Calu3 (cell line): ENCODE results near the gene BRIP1. TPM values are rescaled to one million over a fixed set of nuclear protein-coding genes. Genes with fewer than 3 reads are reported as not detected.
"Not testable (repeated sequence)": the region's sequence is repeated elsewhere in the genome, so short reads cannot be mapped to it uniquely, and the experiment has no call there.

Experiments used
- BruUV-seq: library from RNA; stranded (reverse); fragments of 400-500 nt; replicated peaks from 2 replicates; lab custom pipeline; 2021; lab: Mats Ljungman, UMichigan
- CTCF ChIA-PET: fragments of 300-600 bp; sonication (Branson Sonifier 250); formaldehyde crosslinking; loops from one replicate; lab custom pipeline; 2022; ENCODE audit warnings: antibody characterized with exemption; lab: Charles Lee
- DNase-seq: peaks from one replicate; pipeline ENCODE4 v3.0.0; 2022
- H3K27ac Mint-ChIP-seq: one replicate; pipeline ENCODE4 v1.8.0; 2022; ENCODE audit warnings: mixed read lengths; ENCODE audit not compliant: unreplicated experiment
- H3K27me3 Mint-ChIP-seq: one replicate; pipeline ENCODE4 v1.8.0; 2022; ENCODE audit warnings: mixed read lengths; ENCODE audit not compliant: unreplicated experiment
- H3K36me3 Mint-ChIP-seq: one replicate; pipeline ENCODE4 v1.8.0; 2022; ENCODE audit warnings: mild to moderate bottlenecking, moderate library complexity, mixed read lengths; ENCODE audit not compliant: insufficient read depth, unreplicated experiment
- H3K4me1 Mint-ChIP-seq: one replicate; pipeline ENCODE4 v1.8.0; 2022; ENCODE audit warnings: mild to moderate bottlenecking, low read depth, mixed read lengths; ENCODE audit not compliant: unreplicated experiment
- H3K4me3 Mint-ChIP-seq: one replicate; pipeline ENCODE4 v1.8.0; 2022; ENCODE audit warnings: mild to moderate bottlenecking, low read depth, moderate library complexity, mixed read lengths; ENCODE audit not compliant: unreplicated experiment
- H3K9me3 Mint-ChIP-seq: one replicate; pipeline ENCODE4 v1.8.0; 2022; ENCODE audit warnings: low read depth, mixed read lengths; ENCODE audit not compliant: unreplicated experiment
- intact Hi-C: fragments of 100-400 bp; cut with micrococcal nuclease; formaldehyde crosslinking; loops from one replicate; pipeline ENCODE4 v1.10.0; 2022; ENCODE audit not compliant: unreplicated experiment
- total RNA-seq: library from RNA; stranded (reverse); gene quantifications from 2 replicates; pipeline ENCODE4 v1.2.3, GENCODE V29; 2022
- TF ChIP-seq, protein P1 (sequence below): fragments of 200-600 bp; IDR thresholded peaks from one replicate; pipeline ENCODE4 v1.8.0; 2022; ENCODE audit warnings: antibody characterized with exemption; ENCODE audit not compliant: unreplicated experiment

BRIP1 gene
- total RNA-seq, 1 experiment from 2014 or later = 12.3 TPM

DNA sequence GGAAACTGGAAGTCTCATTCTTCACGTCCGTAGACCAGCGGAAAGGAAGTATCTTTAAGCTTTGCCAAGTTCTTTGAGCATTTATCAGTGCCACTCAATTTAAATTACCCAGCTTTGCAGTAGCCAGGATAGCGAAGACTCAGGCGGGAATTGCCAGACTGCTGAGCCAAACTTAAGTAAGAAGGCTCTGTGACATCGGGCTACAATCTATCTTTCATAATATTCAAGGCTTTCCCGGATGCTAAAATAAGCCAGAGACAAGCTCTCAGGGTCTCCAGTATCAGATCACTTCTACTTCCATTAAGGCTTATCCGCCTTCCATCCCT is 436 bp upstream of the BRIP1 start:
- peak overlapping the region; percentile 88 for H3K27ac Mint-ChIP-seq
- no TSS peak for BruUV-seq
- H3K36me3 Mint-ChIP-seq = peaks cover 21% of the 10 kb centered on the region
- intact Hi-C loops = no loop called here
- no peaks in the 10 kb centered on the region for H3K9me3 Mint-ChIP-seq
- no peak for DNase-seq
- H3K27me3 Mint-ChIP-seq = no peaks in the 10 kb centered on the region
- CTCF ChIA-PET = interaction anchor here (0.6 to 2.3 kb wide), 2 partner anchors 22 to 246 kb away, joined by 4 to 25 read pairs; no protein-coding TSS in a partner anchor
- TF ChIP-seq, protein P1, sequence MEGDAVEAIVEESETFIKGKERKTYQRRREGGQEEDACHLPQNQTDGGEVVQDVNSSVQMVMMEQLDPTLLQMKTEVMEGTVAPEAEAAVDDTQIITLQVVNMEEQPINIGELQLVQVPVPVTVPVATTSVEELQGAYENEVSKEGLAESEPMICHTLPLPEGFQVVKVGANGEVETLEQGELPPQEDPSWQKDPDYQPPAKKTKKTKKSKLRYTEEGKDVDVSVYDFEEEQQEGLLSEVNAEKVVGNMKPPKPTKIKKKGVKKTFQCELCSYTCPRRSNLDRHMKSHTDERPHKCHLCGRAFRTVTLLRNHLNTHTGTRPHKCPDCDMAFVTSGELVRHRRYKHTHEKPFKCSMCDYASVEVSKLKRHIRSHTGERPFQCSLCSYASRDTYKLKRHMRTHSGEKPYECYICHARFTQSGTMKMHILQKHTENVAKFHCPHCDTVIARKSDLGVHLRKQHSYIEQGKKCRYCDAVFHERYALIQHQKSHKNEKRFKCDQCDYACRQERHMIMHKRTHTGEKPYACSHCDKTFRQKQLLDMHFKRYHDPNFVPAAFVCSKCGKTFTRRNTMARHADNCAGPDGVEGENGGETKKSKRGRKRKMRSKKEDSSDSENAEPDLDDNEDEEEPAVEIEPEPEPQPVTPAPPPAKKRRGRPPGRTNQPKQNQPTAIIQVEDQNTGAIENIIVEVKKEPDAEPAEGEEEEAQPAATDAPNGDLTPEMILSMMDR = no peak
- peaks cover 9% of the 10 kb centered on the region for H3K4me1 Mint-ChIP-seq
- peak overlapping the region; percentile 83 for H3K4me3 Mint-ChIP-seq

DNA sequence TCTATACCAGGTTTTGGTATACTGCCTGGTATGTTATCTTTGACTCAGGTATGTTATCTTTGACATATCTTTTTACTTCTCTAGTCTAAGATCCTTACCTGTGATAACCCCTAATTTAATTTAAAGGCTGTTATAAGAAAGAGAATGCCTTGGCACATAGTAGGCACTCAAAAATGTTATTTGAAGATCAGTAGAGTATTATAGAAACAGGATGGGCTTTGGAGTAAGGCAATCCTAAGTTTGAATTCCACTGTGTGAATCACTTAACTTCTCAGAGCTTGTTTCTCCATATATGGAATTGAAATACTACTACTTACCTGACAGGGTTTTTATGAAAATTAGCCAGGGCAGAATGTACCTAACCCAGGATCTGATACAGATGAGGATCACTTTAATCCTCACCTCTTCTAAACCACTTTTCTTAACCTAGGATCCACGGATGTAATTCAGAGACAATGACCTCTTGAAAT is 1.2 kb downstream of the BRIP1 start:
- no TSS peak for BruUV-seq
- DNase-seq = no peak
- TF ChIP-seq, protein P1 = no peak
- Mint-ChIP-seq H3K27ac (peak overlapping the region; percentile 88), H3K36me3 (peaks cover 21% of the 10 kb centered on the region), H3K4me1 (peaks cover 9% of the 10 kb centered on the region), H3K9me3 (no peaks in the 10 kb centered on the region), H3K27me3 (no peaks in the 10 kb centered on the region), H3K4me3 (peak overlapping the region; percentile 83)
- intact Hi-C loops = no loop called here
- CTCF ChIA-PET = interaction anchor here (2.3 kb wide), 1 partner anchor 248 kb away, joined by 25 read pairs; no protein-coding TSS in a partner anchor

DNA sequence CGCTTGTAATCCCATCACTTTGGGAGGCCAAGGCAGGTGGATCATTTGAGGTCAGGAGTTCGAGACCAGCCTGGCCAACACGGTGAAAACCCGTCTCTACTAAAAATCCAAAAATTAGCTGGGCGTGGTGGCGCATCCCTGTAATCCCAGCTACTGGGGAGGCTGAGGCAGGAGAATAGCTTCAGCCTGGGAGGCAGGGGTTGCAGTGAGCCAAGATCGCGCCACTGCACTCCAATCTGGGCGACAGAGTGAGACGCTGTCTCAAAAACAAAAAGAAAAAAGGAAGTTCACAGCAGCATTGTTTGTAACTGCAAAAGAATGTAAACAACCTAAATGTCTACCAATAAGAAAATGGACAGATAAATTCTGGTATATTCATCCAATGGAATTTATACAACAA is 2.9 kb downstream of the BRIP1 start:
- H3K4me3 Mint-ChIP-seq, CTCF ChIA-PET, H3K27ac Mint-ChIP-seq, H3K27me3 Mint-ChIP-seq, H3K9me3 Mint-ChIP-seq, intact Hi-C loops, H3K4me1 Mint-ChIP-seq, BruUV-seq, DNase-seq: not testable (repeated sequence)
- H3K36me3 Mint-ChIP-seq = peaks cover 21% of the 10 kb centered on the region

DNA sequence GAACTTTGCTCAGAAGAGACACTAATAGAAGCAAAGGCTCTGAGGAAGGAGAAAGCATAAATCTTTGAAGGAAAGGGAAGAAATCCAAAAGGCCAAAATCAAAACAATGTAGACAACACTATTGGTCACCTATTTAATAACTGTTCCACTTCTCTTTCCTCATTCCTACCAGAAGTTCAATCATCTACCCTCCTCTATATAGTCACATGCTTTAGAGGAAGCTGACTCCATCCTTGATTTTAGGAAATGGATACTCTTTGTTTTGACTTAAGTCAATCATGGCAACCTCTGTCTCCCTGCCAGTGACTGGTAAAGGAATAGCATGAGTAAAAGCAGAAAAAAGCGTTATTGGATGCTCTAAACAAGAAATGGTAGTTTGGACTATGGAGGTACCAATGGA is 7.3 kb downstream of the BRIP1 start:
- Mint-ChIP-seq H3K27me3 (no peaks in the 10 kb centered on the region), H3K4me1 (no peaks in the 10 kb centered on the region), H3K9me3 (no peaks in the 10 kb centered on the region), H3K36me3 (peaks cover 7% of the 10 kb centered on the region), H3K4me3 (no peak overlapping the region), H3K27ac (no peak overlapping the region)
- CTCF ChIA-PET = no interaction called here
- TF ChIP-seq, protein P1 = no peak
- intact Hi-C loops = no loop called here
- no TSS peak for BruUV-seq
- DNase-seq = no peak

DNA sequence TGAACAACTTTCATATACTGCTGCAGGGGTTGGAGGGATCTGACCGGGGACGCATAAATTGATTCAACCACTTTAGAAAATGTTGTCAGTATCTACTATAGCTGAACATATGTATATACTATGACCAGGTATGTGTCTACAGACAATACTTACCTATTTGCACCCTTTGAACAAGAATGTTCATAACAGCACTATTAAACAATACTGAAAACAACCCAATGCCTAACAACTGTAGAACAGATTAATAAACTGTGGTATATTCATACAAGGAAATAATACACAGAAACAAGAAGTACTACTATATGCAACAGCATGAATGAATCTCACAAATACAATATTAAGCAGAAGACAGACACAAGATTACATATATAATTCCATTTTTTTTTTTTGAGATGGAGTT is 10.5 kb downstream of the BRIP1 start:
- Mint-ChIP-seq H3K4me3 (no peak overlapping the region), H3K9me3 (no peaks in the 10 kb centered on the region), H3K4me1 (no peaks in the 10 kb centered on the region), H3K27ac (no peak overlapping the region), H3K36me3 (peaks cover 7% of the 10 kb centered on the region), H3K27me3 (no peaks in the 10 kb centered on the region)
- intact Hi-C loops = no loop called here
- CTCF ChIA-PET = no interaction called here
- BruUV-seq = no TSS peak
- TF ChIP-seq, protein P1 = no peak
- no peak for DNase-seq
